ENCODE data around the gene PRKD3. TPM values are rescaled to one million over a fixed set of nuclear protein-coding genes. Genes with fewer than 3 reads are reported as not detected.

Gene PRKD3
- total RNA-seq, 1 experiment from 2014 or later = 27.2 TPM

GRCh38 chr2:37322368-37322767 lies 2.3 kb downstream of the PRKD3 start:
- Histone ChIP-seq H3K27me3 (ENCODE audit: low read length) (no peaks in the 10 kb centered on the region), H3K4me1 (ENCODE audit: insufficient read depth, low read length) (peaks cover 26% of the 10 kb centered on the region), H3K9me3 (ENCODE audit: low read length) (no peaks in the 10 kb centered on the region), H3K79me2 (ENCODE audit: low read length) (peaks cover 67% of the 10 kb centered on the region), H3K9me2 (replicated peaks; ENCODE audit: low read length) (no peaks in the 10 kb centered on the region), H3K4me3 (ENCODE audit: low read length) (peak overlapping the region; percentile 93), H2AFZ (ENCODE audit: low read length) (no peak overlapping the region), H3K27ac (ENCODE audit: low read length) (no peak overlapping the region), H4K20me1 (ENCODE audit: low read length) (peaks cover 7% of the 10 kb centered on the region; the same call in 1 of the 2 replicates), H3K9ac (ENCODE audit: low read length) (peak overlapping the region; percentile 82; the same call in 1 of the 2 replicates), H3F3A (ENCODE audit: low read length, unreplicated experiment) (no peaks in the 10 kb centered on the region), H3K4me2 (ENCODE audit: low read length) (peak overlapping the region; percentile 86), H3K36me3 (ENCODE audit: low read depth, low read length) (peaks cover 3% of the 10 kb centered on the region; the same call in 1 of the 2 replicates)
- no TSS peak for BruUV-seq (replicated peaks)
- no peak for ATAC-seq
- TF ChIP-seq EZH2phosphoT487 (IDR thresholded peaks at IDR 0.05; ENCODE audit: borderline replicate concordance, low read length) (no peak), CTCF (conservative IDR thresholded peaks at IDR 0.05; ENCODE audit: low read depth, low read length) (no peak)
- intact Hi-C loops (cut with micrococcal nuclease) = no loop called here
- ChIA-PET POLR2A (ENCODE audit: unreplicated experiment) (interaction anchor here (0.6 to 1.1 kb wide), 2 partner anchors 91 to 182 kb away, joined by 4 to 5 read pairs; partner anchors contain the start of genes CEBPZ and NDUFAF7), CTCF (interaction anchor here (0.8 kb wide), 1 partner anchor 555 kb away, joined by 4 read pairs; no protein-coding TSS in a partner anchor)
- DNase-seq = no peak

- peaks cover 78% of the 10 kb centered on the region for H3K79me2 ChIP-seq (ENCODE audit: low read length)
- H3K4me2 ChIP-seq (ENCODE audit: low read length) = peak overlapping the region; percentile 86; the same call in 1 of the 2 replicates
- peaks cover 7% of the 10 kb centered on the region; the same call in 1 of the 2 replicates for H4K20me1 ChIP-seq (ENCODE audit: low read length)
- H3K9me2 ChIP-seq (replicated peaks; ENCODE audit: low read length) = no peaks in the 10 kb centered on the region
- no peak for TF ChIP-seq EZH2phosphoT487 (IDR thresholded peaks at IDR 0.05; ENCODE audit: borderline replicate concordance, low read length)
- no peak for TF ChIP-seq CTCF (conservative IDR thresholded peaks at IDR 0.05; ENCODE audit: low read depth, low read length)
- TF ChIP-seq EZH2 (IDR thresholded peaks at IDR 0.05; ENCODE audit: low read length, unreplicated experiment) = no peak
- no peak overlapping the region for H3K27ac ChIP-seq (ENCODE audit: low read length)
- H3F3A ChIP-seq (ENCODE audit: low read length, unreplicated experiment) = no peaks in the 10 kb centered on the region
- peaks cover 16% of the 10 kb centered on the region for H3K4me1 ChIP-seq (ENCODE audit: insufficient read depth, low read length)
- no TSS peak for BruUV-seq (replicated peaks)
- intact Hi-C loops (cut with micrococcal nuclease) = no loop called here
- no peaks in the 10 kb centered on the region for H3K9me3 ChIP-seq (ENCODE audit: low read length)
- POLR2A ChIA-PET (ENCODE audit: unreplicated experiment) = interaction anchor here (1.1 kb wide), 1 partner anchor 90 kb away, joined by 4 read pairs; the partner anchor contains the start of genes CEBPZ and NDUFAF7
- H2AFZ ChIP-seq (ENCODE audit: low read length) = no peak overlapping the region
- H3K27me3 ChIP-seq (ENCODE audit: low read length) = no peaks in the 10 kb centered on the region
- no peak overlapping the region for H3K9ac ChIP-seq (ENCODE audit: low read length)
- ATAC-seq = no peak
- no peak for DNase-seq
- peaks cover 4% of the 10 kb centered on the region; the same call in 1 of the 2 replicates for H3K36me3 ChIP-seq (ENCODE audit: low read depth, low read length)
- CTCF ChIA-PET = no interaction called here
- no peak overlapping the region for H3K4me3 ChIP-seq (ENCODE audit: low read length)
Measured at GRCh38 chr2:37321029-37321682, 3.5 kb downstream of the PRKD3 start.
